KBM-7 (cell line): ENCODE measurements around the gene LFNG.
A peak's percentile ranks its signal among the peaks of the same experiment; 100 is the strongest.

Experiments used
- DNase-seq: peaks from one replicate; pipeline ENCODE4 v3.0.0-alpha.2; 2015
- in situ Hi-C: fragments of 300-500 bp; cut with MboI; formaldehyde crosslinking; loops from 2 replicates; pipeline ENCODE4 v1.14.3; 2020; ENCODE audit warnings: low sequenced_read_pairs, low pct_unique_long_range_greater_than_20kb, mixed read lengths

Gene LFNG

DNA sequence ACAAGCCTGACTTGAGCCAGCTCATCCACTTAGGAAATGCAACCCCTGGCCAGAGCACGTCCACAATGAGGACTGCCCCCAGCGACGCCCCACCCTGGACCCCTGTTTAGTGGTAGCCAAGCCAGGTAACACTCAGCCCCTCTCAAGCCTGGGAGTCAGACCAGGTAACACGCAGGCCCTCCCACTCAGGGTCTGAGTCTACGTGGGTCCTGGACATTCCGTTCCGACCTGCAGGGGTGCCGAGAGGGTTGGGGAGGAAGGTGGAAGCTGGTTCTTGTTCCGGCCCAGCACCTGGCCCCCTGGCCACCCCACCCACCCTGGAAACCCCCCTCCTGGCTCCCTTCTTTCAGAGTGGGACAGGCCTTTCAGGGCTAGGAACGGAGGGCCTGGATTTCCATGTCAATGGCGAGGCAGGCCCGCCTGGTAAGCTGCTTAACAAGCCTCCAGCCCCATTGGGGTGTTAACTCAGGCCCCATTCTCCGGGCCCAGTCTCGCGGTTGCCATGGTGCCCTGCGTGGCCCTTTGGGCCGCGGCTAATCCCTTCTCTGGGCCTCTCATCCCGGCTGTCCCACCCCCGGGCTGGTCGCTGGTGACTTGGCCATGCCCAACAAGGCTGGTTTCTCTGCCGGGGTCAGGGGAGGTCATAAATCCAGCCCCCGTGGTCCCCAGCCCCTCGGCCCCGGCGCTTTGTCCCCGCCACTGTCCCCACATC is 19.7 kb upstream of the LFNG start:
- DNase-seq: no peak
- in situ Hi-C loops: no loop called here

DNA sequence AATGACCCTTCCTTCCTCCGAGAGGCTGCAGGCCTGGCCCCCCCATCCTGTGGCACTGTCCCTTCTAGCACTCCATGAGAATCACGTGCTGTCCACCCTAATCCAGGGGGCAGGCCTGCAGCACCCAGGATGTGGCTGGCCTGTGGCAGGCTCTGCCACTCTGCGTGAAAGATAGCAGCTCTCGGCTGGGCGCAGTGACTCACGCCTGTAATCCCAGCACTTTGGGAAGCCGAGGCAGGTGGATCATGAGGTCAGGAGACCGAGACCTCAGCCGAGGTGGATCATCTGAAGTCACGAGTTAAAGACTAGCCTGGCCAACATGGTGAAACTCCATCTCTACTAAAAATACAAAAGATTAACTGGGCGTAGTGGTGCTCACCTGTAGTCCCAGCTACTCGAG is 18.9 kb upstream of the LFNG start:
- no peak for DNase-seq
- in situ Hi-C loops: no loop called here

DNA sequence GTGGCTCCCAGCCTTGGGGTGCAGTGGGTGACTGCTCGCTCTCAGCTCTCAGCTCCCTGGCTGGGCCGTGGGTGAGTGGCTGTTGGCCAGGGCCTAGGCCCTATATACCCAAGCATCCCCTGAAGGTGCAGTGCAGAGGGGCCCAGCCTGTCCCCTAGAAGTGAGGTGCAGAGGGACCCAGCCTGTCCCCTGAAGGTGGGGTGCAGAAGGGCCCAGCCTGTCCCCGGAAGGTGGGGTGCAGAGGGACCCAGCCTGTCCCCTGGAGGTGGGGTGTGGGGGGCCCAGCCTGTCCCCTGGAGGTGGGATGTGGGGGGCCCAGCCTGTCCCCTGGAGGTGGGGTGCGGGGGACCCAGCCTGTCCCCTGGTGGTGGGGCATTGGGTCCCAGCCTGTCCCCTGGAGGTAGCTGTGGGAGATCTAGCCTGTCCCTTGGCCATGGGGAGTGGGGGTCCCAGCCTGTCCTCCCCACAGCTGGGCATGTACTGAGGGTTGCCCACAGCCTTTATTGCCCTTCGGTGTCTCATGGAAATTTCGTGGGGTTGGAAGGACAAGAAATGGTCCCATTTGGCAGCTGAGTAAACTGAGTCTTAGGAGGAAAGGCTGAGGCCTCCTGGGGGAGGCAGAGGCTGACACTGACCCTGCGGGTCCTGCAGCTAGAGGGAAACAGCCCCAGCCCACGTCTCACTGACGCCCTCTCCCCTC is 17.5 kb upstream of the LFNG start:
- in situ Hi-C loops: no loop called here
- no peak for DNase-seq

GRCh38 chr7:2502647-2502966 is 17.0 kb upstream of the LFNG start:
- DNase-seq: no peak
- in situ Hi-C loops: no loop called here

DNA sequence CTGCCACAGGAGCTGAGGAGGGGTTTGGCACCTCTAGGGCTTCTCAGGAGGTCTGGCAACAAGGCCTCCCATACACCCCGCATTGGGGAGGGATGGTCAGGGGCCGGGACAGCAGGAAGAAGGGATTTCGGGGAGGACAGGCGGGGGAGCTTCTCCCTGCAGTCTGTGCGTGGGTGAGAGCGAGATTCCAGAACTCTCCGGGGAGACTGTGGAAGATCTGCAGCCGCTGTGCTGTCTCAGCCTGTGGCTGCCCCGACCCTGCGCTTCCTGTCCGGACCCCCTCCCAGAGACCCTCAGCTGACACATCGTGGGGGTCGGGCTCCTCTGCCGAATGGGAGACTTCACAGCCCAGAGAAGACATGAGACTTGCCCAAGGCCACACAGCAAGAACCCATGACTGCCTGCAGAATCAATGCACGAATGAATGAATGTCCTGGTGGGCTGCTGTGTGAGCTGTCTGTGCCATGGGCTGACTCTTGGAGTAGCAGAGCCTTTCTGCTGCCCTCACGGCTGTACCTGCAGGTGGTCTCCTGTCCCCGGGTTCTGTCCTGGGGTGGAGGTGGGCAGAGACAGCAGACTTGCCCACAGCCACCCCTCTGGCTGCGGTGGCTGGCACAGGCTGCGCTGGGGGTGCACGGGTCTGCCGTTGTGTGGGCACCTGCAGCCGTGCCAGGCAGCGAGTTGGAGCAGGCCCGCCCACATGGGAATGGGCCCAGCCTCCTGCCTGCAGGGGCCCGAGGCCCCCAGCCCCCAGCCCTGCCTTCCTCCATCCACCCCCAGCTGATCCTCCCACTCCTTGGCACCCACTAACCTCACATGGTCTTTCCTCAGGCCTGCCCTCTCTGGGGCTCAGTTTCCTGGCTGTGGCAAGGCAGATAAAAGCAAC is 16.3 kb upstream of the LFNG start:
- in situ Hi-C loops: no loop called here
- DNase-seq: no peak

- DNase-seq: no peak
- in situ Hi-C loops: no loop called here
These were observed 15.3 kb upstream of the LFNG start for GRCh38 chr7:2504128-2504888.

DNA sequence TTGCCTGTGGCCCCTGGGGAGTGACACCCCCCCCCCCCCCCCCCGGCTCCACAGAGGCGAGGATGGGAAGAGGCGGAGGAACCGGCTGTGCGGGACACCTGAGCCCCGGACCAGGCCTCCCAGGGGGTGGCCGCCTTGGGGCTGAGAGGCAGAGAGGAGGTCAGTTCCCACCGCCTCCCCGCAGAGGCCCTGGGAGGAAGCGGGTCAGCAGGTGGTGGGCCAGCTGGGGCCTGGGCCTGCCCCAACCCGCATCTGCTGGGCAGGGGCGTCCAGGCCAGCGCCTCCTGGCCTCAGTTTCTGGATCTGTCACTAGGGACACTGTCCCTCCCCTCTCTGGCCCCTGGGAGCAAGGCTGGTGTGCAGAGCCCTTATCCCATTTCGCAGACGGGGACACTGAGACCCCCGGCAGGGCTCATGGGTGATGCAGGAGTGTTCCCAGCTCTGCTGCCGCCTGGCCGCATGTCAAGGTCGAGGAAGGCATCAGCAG is 14.6 kb upstream of the LFNG start:
- in situ Hi-C loops: no loop called here

DNA sequence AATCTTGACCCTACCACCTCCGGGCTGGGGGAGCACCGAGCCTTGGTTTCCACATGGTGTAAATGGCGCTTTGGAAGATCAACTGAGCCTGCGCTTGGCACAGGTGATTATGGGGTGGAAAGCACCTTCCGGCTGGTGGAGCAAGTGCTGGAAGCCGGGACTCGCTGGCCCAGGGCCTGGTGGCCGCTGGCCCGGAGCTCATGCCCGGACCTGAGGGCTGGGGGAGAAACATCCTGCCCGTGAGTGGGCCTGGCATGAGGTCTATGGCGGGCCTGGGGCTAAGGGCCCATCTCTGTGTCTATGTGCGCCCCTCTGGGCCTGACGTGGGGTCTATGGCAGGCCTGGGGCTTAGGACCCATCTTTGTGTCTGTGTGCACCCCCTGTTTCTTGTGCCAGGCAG is 14.2 kb upstream of the LFNG start:
- in situ Hi-C loops: no loop called here
- DNase-seq: no peak

More for the DNA sequence above, 14.6 kb upstream of the LFNG start:
- DNase-seq: no peak

DNA sequence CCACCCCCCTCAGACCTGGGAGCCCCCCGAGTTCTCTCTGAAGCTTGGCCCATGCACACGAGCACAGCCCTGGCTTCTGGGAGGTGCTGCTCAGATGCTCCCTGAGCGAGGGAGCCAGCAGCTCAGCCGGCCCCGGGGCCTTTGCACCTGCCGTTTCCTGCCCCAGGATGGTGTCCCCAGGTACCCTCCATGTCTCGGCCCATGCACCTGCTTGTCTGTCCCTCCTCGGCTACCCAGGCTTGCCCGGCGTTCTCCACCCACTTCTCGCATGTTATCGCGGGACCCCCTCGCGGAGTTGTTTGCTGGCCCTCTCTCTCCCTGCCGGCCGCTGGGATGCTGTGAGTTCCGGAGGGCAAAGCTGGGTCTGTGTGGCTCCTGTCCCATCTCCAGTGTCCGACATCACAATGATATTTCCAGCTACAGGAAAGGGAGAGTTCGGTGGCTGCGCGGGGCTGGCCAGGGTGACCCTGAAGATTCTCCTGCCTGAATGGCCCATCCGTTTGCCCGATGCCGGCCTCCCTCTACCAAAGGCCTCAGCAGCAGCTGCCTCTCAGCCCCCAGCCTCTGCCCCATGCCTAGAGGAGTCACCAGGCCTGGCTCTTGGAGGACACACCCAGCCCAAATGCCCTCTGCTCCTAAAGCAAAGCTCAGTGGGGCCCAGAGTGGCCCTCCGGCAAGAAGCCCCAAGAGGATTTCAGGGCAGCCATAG is 12.2 kb upstream of the LFNG start:
- DNase-seq: no peak
- in situ Hi-C loops: no loop called here

GRCh38 chr7:2507917-2508306 is 11.7 kb upstream of the LFNG start:
- in situ Hi-C loops: no loop called here
- DNase-seq: no peak

GRCh38 chr7:2508327-2509215 is 11.0 kb upstream of the LFNG start:
- DNase-seq: peak; percentile 91
- in situ Hi-C loops: no loop called here

- in situ Hi-C loops: no loop called here
- DNase-seq: no peak
These were observed 10.2 kb upstream of the LFNG start for GRCh38 chr7:2509298-2509906.

DNA sequence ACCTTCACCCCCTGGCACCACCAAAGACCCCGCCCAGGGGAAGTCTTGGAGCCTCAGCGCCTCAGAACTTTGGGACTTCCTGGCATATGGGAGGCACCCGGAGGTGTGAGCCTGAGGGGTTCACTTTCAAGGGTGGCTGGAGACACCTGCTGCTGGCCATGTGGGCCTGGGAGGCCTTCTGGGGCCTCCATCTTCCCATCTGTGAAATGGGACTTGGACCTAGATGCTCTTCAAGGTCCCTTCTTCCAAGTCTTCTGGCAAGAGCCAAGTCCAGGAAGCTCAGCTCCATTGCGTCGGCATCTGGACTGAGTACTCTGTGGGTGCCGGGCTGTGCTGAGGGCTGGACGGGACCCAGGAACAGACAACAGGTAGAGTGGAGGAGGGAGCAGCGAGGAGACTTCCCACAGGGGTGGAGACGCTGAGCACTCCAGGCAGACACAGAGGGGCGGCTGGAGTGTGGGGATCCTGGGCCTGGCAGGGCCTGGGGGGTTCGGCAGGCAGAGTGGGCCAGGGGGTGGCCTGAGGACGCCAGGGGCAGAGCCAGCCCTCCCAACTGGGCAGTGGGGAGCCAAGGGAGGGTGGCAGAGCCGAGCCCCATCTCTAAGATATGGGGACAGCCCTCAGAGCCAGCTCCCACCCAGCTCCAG is 9.3 kb upstream of the LFNG start:
- DNase-seq: no peak
- in situ Hi-C loops: no loop called here

DNA sequence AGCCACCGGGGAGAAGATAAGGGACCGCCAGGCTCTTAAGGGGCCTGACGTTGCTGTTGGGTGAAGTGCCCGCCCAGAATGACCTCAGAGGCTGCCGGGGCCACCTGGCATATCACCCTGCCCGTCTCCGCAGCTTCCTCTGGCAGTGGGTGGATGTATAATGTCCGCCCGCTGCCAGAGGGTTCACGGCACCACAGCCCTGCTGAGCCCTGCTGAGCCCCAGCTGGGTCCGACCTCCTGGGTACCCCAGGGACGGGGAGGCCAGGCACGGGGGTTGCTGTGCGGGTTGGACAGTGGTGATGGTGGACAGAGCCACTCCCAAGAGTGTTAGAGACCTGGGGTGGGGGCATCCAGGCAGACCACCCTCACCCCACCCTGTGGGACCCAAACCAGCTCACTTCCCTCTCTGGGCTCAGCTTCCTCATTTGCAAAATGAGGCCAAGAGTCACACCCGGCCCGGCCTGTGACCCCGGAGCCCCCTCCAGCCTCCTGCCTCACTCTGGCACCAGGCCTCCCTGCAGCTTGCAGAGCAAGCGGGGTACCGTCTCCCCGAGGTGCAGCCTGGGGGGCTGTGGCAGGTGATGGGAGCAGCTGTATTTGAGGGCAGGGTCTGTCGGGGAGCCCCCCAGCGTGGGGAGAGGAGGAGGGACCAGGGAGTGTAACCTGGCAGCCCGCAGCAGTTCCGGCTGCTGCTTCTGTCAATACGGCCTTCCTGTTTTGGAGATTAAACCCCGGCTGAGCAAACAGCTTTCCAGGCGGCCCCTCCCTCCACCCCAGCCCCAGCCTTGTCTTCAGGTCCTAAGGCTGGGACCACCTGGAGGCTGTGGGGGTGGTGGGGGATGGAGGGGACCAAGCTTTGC is 8.4 kb upstream of the LFNG start:
- in situ Hi-C loops: no loop called here
- DNase-seq: peak; percentile 91

- DNase-seq: no peak
- in situ Hi-C loops: no loop called here
These were observed 7.8 kb upstream of the LFNG start for GRCh38 chr7:2511769-2512168.

DNA sequence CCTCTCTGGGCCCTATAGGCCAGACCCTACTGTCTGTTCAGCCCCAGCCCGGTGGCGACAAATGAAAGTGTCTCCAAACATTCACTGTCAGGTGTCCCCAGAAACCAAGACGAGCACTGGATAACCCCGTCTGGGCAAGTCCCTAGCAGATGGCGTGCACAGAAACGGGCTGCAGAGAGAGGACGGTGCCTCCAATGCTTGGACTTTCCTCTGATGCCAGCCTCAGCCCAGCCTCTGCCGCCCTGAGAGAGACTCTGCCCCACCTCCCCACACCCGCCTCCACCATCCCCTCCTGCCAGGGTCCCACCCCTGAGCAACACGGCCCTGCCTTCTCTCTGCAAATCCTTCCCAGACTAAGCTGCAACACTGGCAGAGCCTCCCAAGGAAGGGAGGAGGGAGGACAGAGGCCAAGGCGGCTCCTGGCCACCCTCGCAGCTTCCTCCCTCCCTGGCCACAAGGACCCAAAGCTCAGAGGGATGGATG is 7.4 kb upstream of the LFNG start:
- in situ Hi-C loops: no loop called here
- no peak for DNase-seq
